SK-N-SH (cell line): ENCODE measurements around the gene UMODL1. TPM values are rescaled to one million over a fixed set of nuclear protein-coding genes. Genes with fewer than 3 reads are reported as not detected.

Experiments
- CTCF ChIA-PET: fragments of 300-600, 350-600 bp; formaldehyde crosslinking; extraction: SDS; loops from one replicate; lab custom pipeline; 2021; lab: Yijun Ruan, JAX
- POLR2A ChIA-PET: fragments of 350-600 bp; sonication (Branson Sonifier 250); formaldehyde crosslinking; extraction: SDS; loops from one replicate; lab custom pipeline; 2020; ENCODE audit warnings: antibody characterized with exemption, inconsistent platforms; lab: Yijun Ruan, JAX
- DNase-seq: peaks from one replicate; pipeline ENCODE4 v3.0.0; 2012
- H2AFZ ChIP-seq: fragments of 200-600 bp; sonication (generic); 2 replicates; pipeline ENCODE4 v1.8.1; 2016; ENCODE audit warnings: antibody characterized with exemption, mild to moderate bottlenecking, low read depth
- H3F3A ChIP-seq: fragments of 200-600 bp; sonication (generic); replicated peaks from 2 replicates; pipeline ENCODE3; 2016; ENCODE audit warnings: antibody characterized with exemption, mild to moderate bottlenecking; ENCODE audit not compliant: insufficient read depth
- H3K27ac ChIP-seq, 2 experiments: fragments of 200-500 bp in 1 of 2; fragments of 200-600 bp in 1 of 2; sonication (Bioruptor generic) in 1 of 2; sonication (generic), shearing (Covaris generic) in 1 of 2; 2 replicates each; pipeline versions ENCODE4 v1.5.1 to v1.6.1; 2014 to 2016; ENCODE audit warnings: low read depth in 2 of 2, inconsistent platforms in 1 of 2, low read length in 1 of 2, mild to moderate bottlenecking in 1 of 2, mixed read lengths in 1 of 2
- H3K27me3 ChIP-seq: fragments of 200-600 bp; sonication (generic), shearing (Covaris generic); 2 replicates; pipeline ENCODE4 v1.6.1; 2016; ENCODE audit warnings: mixed run types; ENCODE audit not compliant: insufficient read depth
- H3K36me3 ChIP-seq, 2 experiments: fragments of 200-500 bp in 1 of 2; fragments of 200-600 bp in 1 of 2; sonication (Bioruptor generic) in 1 of 2; sonication (generic) in 1 of 2; replicated peaks in 1 of 2; 2 replicates each; pipeline versions ENCODE3 to v1.5.1; 2014 to 2016; ENCODE audit warnings: low read length in 1 of 2, mild to moderate bottlenecking in 1 of 2; ENCODE audit not compliant: insufficient read depth in 2 of 2, control insufficient read depth in 1 of 2
- H3K4me1 ChIP-seq, 2 experiments: fragments of 200-500 bp in 1 of 2; fragments of 200-600 bp in 1 of 2; sonication (Bioruptor generic) in 1 of 2; sonication (generic), shearing (Covaris generic) in 1 of 2; 2 replicates each; pipeline versions ENCODE4 v1.5.1 to v1.6.1; 2014 to 2016; ENCODE audit warnings: low read depth in 1 of 2, low read length in 1 of 2, mixed run types in 1 of 2; ENCODE audit not compliant: insufficient read depth in 2 of 2, control insufficient read depth in 1 of 2
- H3K4me2 ChIP-seq: fragments of 200-600 bp; sonication (generic), shearing (Covaris generic); 2 replicates; pipeline ENCODE4 v1.6.1; 2017; ENCODE audit warnings: mixed run types
- H3K4me3 ChIP-seq, 2 experiments: fragments of 200-500 bp in 1 of 2; fragments of 200-600 bp in 1 of 2; sonication (Bioruptor generic) in 1 of 2; sonication (generic), shearing (Covaris generic) in 1 of 2; 2 replicates each; pipeline versions ENCODE4 v1.5.1 to v1.8.1; 2014 to 2016; ENCODE audit warnings: low read depth in 2 of 2, inconsistent platforms in 1 of 2, low read length in 1 of 2, mild to moderate bottlenecking in 1 of 2, mixed read lengths in 1 of 2, moderate library complexity in 1 of 2
- H3K79me2 ChIP-seq: fragments of 200-600 bp; sonication (generic); 2 replicates; pipeline ENCODE4 v1.8.1; 2017; ENCODE audit warnings: mild to moderate bottlenecking; ENCODE audit not compliant: insufficient read depth
- H3K9ac ChIP-seq: fragments of 200-600 bp; sonication (generic); 2 replicates; pipeline ENCODE4 v1.6.1; 2017; ENCODE audit warnings: mixed run types
- H3K9me2 ChIP-seq: fragments of 200-600 bp; sonication (generic); 2 replicates; pipeline ENCODE4 v1.6.1; 2017; ENCODE audit warnings: mixed run types
- H3K9me3 ChIP-seq: fragments of 200-600 bp; sonication (generic); 2 replicates; pipeline ENCODE4 v1.6.1; 2017; ENCODE audit warnings: mixed run types, mild to moderate bottlenecking, moderate library complexity
- H4K20me1 ChIP-seq: fragments of 200-600 bp; sonication (generic); 2 replicates; pipeline ENCODE4 v1.6.1; 2017; ENCODE audit warnings: mild to moderate bottlenecking, mixed run types; ENCODE audit not compliant: insufficient read depth
- CHD2 ChIP-seq: fragments of 150-350 bp; IDR thresholded peaks from 2 replicates; pipeline ENCODE4 v1.6.1; 2018; ENCODE audit warnings: low read length; ENCODE audit not compliant: partially characterized antibody
- ELF1 ChIP-seq: IDR thresholded peaks from 2 replicates; pipeline ENCODE4 v1.4.0; 2012
- EP300 ChIP-seq, 2 experiments: IDR thresholded peaks; 2 replicates each; pipeline versions ENCODE4 v1.4.0 to v1.6.1; 2012; ENCODE audit warnings: borderline replicate concordance in 1 of 2, low read depth in 1 of 2, low read length in 1 of 2
- EZH2phosphoT487 ChIP-seq: fragments of 200-600 bp; sonication (generic); IDR thresholded peaks from 2 replicates; pipeline ENCODE4 v1.6.1; 2017; ENCODE audit warnings: low read depth, mixed run types, mild to moderate bottlenecking, antibody characterized with exemption, moderate library complexity, borderline replicate concordance
- GABPA ChIP-seq: IDR thresholded peaks from 2 replicates; pipeline ENCODE4 v1.4.0; 2012; ENCODE audit warnings: low read depth, mild to moderate bottlenecking
- MEF2A ChIP-seq: IDR thresholded peaks from 2 replicates; pipeline ENCODE4 v1.4.0; 2012; ENCODE audit warnings: low read depth, borderline replicate concordance
- MXI1 ChIP-seq: IDR thresholded peaks from 2 replicates; pipeline ENCODE4 v1.6.1; 2012; ENCODE audit warnings: mild to moderate bottlenecking, low read depth, low read length, improper control_type of control experiment
- NFIC ChIP-seq: IDR thresholded peaks from 2 replicates; pipeline ENCODE4 v1.4.0; 2012; ENCODE audit warnings: borderline replicate concordance
- RAD21 ChIP-seq: IDR thresholded peaks from 2 replicates; pipeline ENCODE4 v1.6.1; 2012; ENCODE audit warnings: mild to moderate bottlenecking, low read length
- RCOR1 ChIP-seq: fragments of 150-350 bp; IDR thresholded peaks from 2 replicates; pipeline ENCODE4 v1.6.1; 2017; ENCODE audit warnings: antibody characterized with exemption, low read length
- RFX5 ChIP-seq: IDR thresholded peaks from 2 replicates; pipeline ENCODE4 v1.6.1; 2012; ENCODE audit warnings: mild to moderate bottlenecking, improper control_type of control experiment, low read length
- SMC3 ChIP-seq: IDR thresholded peaks from 2 replicates; pipeline ENCODE4 v1.6.1; 2012; ENCODE audit warnings: low read depth, low read length, improper control_type of control experiment
- TAF1 ChIP-seq: IDR thresholded peaks from 2 replicates; pipeline ENCODE4 v1.6.1; 2012; ENCODE audit warnings: low read depth, mild to moderate bottlenecking, low read length, moderate library complexity, borderline replicate concordance
- WGBS: methylation state at CpG from one replicate; pipeline ENCODE4 v1.1.6; 2017; ENCODE audit warnings: low lambda C conversion rate; 5-methylcytosine and 5-hydroxymethylcytosine counted together
- polyA plus RNA-seq, 3 experiments: library from polyadenylated mRNA; depleted of rRNA; stranded (reverse); fragments of >200 nt; gene quantifications; 2 replicates each; pipeline ENCODE4 v1.2.3, GENCODE V29; 2012
- TF ChIP-seq, protein P1 (sequence below): IDR thresholded peaks from 2 replicates; pipeline ENCODE4; 2012
- TF ChIP-seq, protein P2 (sequence below): IDR thresholded peaks from 2 replicates; pipeline ENCODE4 v1.4.0; 2012; ENCODE audit warnings: low read depth
- TF ChIP-seq, protein P3 (sequence below): IDR thresholded peaks from 2 replicates; pipeline ENCODE4 v1.4.0; 2012; ENCODE audit warnings: low read depth, borderline replicate concordance
- TF ChIP-seq, protein P4 (sequence below): fragments of 150-350 bp; IDR thresholded peaks from 2 replicates; pipeline ENCODE4 v1.6.1; 2016; ENCODE audit warnings: mild to moderate bottlenecking, low read depth, low read length
- TF ChIP-seq, protein P5 (sequence below): fragments of 150-350 bp; IDR thresholded peaks from 2 replicates; pipeline ENCODE4 v1.6.1; 2017; ENCODE audit warnings: antibody characterized with exemption, low read length, low read depth, borderline replicate concordance
- TF ChIP-seq, protein P6 (sequence below): IDR thresholded peaks from 2 replicates; pipeline ENCODE4 v1.4.0; 2012; ENCODE audit warnings: low read depth, borderline replicate concordance

The UMODL1 gene
- polyA plus RNA-seq, 1 of the 3 experiments (the other 2 are of a cell fraction): not detected

DNA sequence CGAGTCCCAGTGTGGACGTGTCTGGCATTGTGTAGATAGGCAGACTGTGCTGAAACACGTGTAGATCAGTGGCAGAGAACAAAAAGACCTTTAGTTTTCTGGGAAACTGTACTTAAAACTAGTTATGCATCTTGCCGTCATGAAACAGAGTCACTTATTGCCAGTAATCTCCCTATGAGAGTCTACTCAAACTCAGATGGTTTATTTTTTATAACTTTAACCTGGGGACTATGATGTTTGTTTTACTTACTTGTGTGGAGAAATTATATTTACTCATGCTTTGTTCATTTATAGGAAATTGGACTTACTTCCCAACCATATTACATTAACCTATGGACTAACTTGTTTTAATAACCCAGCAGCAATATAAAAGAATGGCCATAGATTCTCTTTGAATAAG is 93.7 kb downstream of the UMODL1 start:
- Histone ChIP-seq H3K9ac (no peak overlapping the region), H3K4me3 (no peak overlapping the region), H3K9me2 (no peaks in the 10 kb centered on the region), H2AFZ (no peak overlapping the region), H3K27ac (no peak overlapping the region), H3F3A (no peaks in the 10 kb centered on the region), H4K20me1 (no peaks in the 10 kb centered on the region), H3K4me1 (no peaks in the 10 kb centered on the region; a peak in 1 of 4 replicates), H3K27me3 (no peaks in the 10 kb centered on the region), H3K9me3 (no peaks in the 10 kb centered on the region), H3K36me3 (no peaks in the 10 kb centered on the region), H3K4me2 (no peak overlapping the region), H3K79me2 (no peaks in the 10 kb centered on the region)
- DNase-seq: no peak
- WGBS: 44% methylated on average over 4 of the region's 4 CpGs
- POLR2A ChIA-PET: interaction anchor here (1.0 kb wide), 1 partner anchor 40 kb away, joined by 3 read pairs; no protein-coding TSS in a partner anchor
- TF ChIP-seq GABPA: no peak
- TF ChIP-seq, protein P1, sequence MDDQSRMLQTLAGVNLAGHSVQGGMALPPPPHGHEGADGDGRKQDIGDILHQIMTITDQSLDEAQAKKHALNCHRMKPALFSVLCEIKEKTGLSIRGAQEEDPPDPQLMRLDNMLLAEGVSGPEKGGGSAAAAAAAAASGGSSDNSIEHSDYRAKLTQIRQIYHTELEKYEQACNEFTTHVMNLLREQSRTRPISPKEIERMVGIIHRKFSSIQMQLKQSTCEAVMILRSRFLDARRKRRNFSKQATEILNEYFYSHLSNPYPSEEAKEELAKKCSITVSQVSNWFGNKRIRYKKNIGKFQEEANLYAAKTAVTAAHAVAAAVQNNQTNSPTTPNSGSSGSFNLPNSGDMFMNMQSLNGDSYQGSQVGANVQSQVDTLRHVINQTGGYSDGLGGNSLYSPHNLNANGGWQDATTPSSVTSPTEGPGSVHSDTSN: no peak
- TF ChIP-seq CHD2: no peak
- no peak for TF ChIP-seq SMC3
- TF ChIP-seq, protein P2, sequence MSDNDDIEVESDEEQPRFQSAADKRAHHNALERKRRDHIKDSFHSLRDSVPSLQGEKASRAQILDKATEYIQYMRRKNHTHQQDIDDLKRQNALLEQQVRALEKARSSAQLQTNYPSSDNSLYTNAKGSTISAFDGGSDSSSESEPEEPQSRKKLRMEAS: no peak
- TF ChIP-seq MEF2A: no peak
- TF ChIP-seq ELF1: no peak
- TF ChIP-seq TAF1: no peak
- TF ChIP-seq, protein P3, sequence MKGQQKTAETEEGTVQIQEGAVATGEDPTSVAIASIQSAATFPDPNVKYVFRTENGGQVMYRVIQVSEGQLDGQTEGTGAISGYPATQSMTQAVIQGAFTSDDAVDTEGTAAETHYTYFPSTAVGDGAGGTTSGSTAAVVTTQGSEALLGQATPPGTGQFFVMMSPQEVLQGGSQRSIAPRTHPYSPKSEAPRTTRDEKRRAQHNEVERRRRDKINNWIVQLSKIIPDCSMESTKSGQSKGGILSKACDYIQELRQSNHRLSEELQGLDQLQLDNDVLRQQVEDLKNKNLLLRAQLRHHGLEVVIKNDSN: no peak
- TF ChIP-seq RFX5: no peak
- TF ChIP-seq NFIC: no peak
- TF ChIP-seq, protein P4, sequence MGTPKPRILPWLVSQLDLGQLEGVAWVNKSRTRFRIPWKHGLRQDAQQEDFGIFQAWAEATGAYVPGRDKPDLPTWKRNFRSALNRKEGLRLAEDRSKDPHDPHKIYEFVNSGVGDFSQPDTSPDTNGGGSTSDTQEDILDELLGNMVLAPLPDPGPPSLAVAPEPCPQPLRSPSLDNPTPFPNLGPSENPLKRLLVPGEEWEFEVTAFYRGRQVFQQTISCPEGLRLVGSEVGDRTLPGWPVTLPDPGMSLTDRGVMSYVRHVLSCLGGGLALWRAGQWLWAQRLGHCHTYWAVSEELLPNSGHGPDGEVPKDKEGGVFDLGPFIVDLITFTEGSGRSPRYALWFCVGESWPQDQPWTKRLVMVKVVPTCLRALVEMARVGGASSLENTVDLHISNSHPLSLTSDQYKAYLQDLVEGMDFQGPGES: no peak
- no peak for TF ChIP-seq EP300 (IDR thresholded peaks at IDR 0.05; ENCODE audit: borderline replicate concordance in 1 of 2, low read depth in 1 of 2, low read length in 1 of 2)
- no peak for TF ChIP-seq RCOR1
- TF ChIP-seq, protein P5, sequence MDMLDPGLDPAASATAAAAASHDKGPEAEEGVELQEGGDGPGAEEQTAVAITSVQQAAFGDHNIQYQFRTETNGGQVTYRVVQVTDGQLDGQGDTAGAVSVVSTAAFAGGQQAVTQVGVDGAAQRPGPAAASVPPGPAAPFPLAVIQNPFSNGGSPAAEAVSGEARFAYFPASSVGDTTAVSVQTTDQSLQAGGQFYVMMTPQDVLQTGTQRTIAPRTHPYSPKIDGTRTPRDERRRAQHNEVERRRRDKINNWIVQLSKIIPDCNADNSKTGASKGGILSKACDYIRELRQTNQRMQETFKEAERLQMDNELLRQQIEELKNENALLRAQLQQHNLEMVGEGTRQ: no peak
- TF ChIP-seq, protein P6, sequence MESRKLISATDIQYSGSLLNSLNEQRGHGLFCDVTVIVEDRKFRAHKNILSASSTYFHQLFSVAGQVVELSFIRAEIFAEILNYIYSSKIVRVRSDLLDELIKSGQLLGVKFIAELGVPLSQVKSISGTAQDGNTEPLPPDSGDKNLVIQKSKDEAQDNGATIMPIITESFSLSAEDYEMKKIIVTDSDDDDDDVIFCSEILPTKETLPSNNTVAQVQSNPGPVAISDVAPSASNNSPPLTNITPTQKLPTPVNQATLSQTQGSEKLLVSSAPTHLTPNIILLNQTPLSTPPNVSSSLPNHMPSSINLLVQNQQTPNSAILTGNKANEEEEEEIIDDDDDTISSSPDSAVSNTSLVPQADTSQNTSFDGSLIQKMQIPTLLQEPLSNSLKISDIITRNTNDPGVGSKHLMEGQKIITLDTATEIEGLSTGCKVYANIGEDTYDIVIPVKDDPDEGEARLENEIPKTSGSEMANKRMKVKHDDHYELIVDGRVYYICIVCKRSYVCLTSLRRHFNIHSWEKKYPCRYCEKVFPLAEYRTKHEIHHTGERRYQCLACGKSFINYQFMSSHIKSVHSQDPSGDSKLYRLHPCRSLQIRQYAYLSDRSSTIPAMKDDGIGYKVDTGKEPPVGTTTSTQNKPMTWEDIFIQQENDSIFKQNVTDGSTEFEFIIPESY: no peak
- TF ChIP-seq RAD21: no peak
- TF ChIP-seq MXI1: no peak
- no peak for TF ChIP-seq EZH2phosphoT487
- CTCF ChIA-PET: interaction anchor here (0.8 to 1.8 kb wide), 7 partner anchors 12 to 173 kb away, joined by 3 to 10 read pairs (median 3); no protein-coding TSS in a partner anchor
